NCI-H1092 treated with DMSO at 0.1 percent for 48 hours (cell line): Measurements from ENCODE around the gene CTDSPL.

Source experiments
- DNase-seq: peaks from one replicate; lab custom pipeline; 2025; lab: John Stamatoyannopoulos, UW

The CTDSPL gene

DNA sequence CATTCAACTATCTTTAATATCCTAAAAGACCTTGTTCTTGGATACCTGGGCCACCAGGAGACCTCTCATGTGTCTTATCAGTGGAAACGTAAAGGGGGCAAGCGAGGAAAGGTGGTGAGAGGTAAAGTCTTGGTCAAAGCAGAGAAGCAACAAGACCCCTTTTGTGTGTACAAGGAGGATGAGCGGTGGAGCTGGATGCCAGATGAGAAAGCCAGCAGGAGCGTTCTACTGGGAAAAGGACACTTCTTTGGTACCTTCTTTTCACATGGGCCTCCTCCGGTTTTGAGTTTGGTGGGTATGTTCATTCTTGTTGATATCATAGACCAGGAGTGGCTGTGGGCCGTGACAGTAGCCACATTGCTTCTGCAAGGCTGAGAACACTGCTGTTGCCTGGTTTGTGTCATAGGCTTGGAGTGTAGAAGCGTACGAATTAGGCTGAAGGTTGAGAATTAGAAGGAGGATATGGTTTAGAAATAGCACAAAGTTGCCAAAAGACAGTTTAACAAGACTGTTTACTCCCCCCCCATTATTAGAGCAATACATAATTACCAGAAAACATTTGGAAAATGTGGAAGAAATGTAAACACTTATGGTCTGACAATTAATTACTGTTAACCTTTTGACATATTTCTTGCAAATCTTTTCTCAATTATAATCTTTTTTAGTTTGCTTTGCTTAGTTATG lies 82.1 kb downstream of the CTDSPL start:
- no peak for DNase-seq

DNA sequence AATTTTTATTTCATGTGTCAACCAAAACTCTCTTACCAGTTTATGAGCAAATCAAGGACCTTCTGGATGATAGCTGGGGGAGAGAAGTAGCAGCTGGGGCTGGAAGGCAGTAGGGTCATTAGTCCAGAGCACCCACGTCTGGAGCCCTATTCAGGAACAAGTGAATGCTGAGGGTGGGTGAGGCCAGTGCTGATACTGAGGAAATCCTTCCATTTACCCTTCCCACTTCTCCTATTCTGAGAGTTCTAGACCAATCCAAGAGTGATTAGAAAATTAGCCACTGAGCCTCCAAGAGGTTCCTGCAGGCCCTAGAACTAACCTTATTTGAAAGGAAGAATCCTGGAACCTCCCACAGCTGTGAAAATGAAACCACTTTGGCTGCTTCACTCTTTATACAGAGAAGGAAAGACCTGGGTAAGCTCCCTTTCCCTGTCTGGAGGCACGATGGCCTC lies 82.7 kb downstream of the CTDSPL start:
- DNase-seq, result no peak

DNA sequence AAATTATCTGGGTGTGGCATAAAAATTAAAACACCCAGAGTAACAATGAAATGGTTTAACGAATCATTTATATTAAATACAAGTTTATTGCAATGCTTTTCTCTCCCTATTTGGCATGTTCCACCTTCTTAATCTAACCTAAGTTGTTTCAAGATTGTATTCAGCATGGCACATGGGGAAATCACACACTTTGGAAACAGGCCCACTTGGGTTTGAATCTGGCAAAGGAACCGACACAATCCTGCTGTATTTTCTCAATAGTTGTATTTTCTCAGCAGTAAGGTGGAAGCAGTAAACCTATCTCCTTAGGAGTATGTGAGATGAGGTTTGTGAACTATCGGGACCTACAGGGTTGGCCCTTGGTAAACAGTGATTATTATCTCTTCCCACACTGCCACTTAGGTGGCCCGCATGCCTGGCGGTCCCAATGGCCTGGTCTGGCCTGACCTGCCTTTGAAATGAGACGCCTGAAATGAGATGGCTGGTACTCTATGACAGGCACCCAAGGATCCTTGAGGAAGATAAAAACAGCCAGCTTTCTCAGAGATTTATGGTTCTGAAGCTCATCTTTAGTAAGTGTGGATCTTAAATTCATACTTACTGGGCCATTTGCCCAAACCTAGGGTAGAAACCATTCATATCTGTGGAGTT lies 83.6 kb downstream of the CTDSPL start:
- no peak for DNase-seq

DNA sequence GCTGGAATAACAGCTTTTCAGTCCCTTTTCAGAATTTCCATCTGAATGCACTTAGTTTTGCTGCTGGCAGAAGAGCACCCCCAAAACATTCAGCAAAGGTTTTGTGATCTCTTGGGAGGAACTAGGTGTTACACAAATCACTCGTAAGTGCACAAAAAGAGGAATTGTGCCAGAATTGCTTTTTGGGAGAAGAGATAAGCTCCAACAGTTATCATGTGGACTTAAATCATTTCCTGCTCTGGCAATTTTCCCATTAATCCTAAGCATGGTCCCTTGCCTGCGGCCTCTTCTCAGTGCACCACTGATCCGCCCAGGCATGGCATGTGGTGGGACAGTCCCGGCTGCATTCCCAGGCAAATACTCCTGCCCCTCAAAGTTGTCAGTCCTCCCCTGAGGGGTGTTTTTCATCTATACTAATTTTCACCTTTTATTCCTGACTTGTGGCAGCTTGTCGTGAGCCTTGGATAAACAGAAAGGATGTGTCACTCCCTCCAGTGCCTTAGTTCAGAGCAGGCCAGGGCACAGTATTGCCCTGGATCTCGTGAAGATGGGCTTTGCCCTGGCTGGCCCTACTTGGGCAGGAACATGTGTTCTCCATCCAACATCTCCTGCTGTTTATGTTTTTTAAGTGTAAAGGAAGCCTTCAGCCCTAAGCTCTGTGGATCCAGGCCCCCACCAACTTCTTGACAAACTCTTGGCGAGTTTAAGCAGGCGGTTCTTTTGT lies 84.3 kb downstream of the CTDSPL start:
- DNase-seq, result no peak

DNA sequence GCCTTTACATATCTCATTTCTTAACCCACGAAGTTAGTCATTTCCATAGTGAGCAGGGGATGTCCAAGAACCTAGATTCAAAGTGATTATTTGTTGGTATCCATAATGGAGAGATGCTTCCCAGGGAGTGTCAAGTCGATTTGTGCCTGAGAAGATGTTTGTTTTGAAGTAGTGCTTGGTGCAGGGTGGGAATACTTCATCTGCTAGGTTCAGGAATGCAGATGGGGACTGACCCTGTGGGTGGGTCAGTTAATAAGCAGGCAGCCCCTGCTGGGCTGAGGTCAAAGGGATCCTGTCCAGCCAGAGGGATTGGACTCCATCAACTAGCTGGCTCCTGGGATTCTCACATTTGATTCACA lies 84.8 kb downstream of the CTDSPL start:
- DNase-seq, result no peak

DNA sequence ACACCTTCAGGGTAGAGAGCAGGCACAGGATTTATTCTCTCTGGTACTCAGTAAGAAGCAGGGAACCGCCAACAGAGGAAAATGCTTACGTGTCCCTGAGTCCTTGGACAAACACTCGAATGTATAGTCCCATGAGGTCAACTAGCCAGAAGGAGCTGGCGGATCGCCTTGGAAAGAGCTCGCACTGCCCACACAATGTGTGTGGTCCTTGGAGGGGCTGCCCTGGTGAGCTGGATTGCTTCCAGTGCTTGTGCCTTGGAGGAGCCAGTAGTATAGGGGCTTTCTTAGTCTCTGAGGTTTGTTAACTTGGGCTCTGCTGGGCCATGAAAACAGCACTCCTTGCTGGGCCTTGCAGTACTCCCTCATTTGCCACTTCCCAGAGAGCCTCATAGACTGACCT lies 88.2 kb downstream of the CTDSPL start:
- no peak for DNase-seq

DNA sequence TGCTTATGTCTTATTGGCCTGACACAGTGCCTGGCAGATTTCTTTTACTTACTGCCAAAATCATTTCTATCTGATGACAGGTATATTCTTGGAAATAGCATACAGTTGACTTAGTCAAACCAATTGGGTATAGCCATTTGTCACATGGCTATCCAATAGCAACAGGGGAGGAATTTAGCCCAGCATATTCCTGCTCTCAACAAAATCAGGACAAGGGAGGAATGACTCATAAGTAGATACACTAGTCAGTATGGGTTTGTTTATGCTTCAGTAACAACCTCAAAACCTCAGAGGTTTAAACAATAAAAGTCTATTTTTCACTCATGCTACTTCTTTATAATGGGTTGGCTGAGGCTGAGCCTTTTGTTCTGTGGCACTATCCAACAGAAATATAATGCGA lies 90.9 kb downstream of the CTDSPL start:
- no peak for DNase-seq

DNA sequence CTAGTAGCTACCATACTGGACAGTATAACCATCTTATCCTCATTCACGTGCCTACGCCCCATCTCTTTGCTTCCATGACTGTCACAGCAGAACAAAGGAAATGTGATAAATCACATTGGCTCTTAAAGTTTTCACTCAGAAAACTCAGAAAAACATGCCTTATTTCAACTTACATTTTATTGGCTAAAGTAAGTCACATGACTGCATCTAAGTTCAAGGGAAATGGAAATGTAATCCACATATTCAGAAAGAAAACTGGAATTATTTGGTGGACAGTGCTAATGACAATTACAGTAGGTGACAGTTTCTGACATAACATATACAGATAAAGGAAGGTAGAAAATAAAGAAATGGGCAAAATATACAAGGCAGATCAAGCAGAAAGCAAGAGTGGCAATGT lies 91.5 kb downstream of the CTDSPL start:
- no peak for DNase-seq

DNA sequence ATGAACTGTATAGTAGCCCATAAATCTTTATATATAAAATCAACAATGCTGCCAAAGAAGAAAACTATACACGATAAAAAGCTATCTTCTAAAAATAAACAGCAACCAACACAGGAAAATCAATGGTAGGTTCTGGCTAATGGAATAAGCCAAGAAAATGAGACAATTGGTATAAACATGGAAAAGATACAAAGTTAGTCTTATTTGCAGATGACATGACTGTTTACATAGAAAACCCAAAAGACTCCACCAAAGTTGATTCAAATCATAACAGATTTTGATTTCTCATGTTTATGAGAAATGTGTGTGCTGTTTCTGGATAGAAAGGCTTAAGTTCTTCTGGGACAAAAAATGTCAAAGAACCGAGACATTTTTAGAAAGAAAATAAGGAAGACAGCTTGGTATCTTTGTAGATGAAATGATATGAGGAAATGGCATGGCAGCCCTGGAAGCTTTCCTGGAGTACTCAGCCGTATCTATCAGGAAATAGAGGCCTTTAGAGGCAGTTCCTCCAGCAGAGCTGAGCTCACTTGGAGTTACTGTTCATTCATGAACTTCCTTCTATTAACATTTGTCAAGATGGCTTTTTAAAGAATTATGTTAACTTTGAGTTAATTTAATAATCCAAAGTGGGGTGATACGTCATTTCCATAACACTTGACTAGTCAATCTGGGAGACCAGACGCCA lies 92.2 kb downstream of the CTDSPL start:
- no peak for DNase-seq

DNA sequence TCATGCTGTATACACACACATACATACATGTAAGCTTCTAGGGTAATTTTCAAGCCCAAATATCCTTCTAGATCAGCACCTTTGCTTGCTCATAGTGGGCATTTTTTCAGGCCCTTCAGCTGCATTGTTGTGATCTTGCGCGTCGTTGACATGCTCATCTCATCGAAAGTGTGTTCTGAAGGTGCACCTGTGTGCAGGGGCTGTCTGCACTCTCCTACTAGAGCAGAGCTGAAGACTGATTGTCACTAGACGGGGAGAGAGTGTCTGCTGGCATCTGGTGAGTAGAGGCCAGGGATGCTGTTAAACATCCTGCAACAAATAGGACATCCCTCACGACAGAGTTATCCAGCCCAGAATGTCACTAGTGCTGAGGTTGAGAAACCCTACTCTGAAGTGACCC lies 93.2 kb downstream of the CTDSPL start:
- DNase-seq, result no peak

DNA sequence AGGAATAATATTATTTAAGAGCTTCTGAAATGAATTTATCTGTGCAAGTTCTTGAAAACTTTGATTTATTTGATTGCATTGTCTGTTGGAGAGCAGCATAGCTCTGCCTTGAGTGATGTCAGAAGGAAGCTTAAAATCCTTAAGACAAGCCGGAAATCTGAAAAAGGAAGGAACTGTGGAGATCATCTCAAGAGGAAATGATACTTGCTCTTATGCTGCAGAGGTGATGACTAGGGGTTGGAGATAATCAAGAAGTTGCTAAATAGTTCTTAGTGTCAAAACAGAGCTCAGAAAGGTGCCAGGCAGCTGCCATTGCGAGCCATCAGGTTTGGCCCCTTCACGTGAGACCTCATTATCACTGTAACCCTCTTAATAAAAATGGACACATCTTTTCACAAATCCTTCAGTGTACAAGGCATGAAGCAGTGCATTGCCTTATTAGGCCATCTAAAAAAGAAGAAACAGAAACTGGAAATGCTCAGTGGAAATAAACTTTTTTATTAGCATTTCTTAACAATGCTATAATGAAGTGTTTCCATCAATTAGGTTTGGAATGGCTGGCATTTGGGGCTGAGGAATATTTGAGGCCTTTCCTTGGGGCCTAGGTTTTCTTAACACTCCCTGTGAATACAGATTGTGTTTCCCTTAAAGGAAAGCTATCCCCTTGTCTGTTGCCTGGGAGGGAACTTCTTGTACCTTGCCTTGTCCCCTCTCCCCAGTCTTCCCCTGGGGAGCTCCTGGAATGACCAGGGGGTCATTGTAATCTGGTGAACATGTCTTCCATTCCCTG lies 94.4 kb downstream of the CTDSPL start:
- DNase-seq, result no peak

DNA sequence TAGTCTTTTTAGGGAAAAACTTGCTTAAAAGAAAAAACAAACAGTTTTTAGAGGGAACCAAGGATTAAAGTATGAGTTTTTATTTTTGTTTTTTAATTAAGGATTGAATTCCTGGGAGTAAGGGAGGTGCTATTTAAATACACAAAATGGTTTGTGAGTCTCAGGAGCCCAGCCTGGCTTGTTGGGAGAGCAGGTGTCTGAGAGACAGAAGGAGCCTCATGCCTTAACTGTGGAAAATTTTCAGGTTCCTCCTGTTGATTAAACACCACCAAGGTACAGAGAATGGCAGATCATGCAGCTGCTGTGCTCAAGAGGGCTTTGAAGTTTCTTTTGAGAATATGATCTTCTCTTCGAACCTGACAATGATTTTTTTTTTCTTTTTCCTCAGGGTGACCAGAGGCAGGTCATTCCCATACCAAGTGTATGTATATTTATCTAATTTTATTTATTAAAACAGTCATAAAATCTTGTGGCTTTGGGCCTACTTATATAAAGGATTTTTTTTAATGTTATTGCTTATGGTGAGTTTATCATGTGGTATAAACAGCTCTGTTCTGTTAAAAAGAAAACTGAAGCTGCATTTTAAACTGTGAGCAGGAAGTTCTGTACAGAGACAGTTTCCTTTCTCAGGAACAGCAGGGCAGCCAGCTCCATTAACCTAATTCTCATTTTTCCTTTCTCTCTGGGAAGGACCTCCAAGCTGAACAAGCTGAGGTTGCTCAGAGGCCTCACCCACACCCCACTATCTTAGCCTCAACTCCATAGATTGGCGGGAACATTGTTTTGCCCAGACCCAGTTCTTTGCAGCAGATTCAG lies 95.3 kb downstream of the CTDSPL start:
- DNase-seq, result no peak

DNA sequence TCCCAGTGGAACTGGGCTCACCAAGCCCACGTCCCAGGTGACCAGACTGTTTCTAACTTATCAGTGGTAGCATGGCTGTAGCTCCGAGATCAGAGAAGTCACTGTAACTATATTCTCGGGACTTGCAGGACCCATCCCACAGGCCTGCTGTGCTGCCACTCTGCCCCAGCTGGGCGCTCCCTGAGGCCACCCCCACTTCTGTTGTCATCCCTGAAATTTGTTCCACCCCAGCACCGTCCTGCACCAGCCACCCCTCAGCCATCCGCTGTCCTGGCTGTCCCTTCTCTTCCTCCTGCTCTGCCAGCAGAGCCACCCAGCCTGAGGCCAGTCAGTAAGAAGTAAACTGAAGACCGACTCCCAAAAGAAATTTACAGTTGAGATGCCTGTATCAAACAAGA lies 95.9 kb downstream of the CTDSPL start:
- DNase-seq, result no peak

DNA sequence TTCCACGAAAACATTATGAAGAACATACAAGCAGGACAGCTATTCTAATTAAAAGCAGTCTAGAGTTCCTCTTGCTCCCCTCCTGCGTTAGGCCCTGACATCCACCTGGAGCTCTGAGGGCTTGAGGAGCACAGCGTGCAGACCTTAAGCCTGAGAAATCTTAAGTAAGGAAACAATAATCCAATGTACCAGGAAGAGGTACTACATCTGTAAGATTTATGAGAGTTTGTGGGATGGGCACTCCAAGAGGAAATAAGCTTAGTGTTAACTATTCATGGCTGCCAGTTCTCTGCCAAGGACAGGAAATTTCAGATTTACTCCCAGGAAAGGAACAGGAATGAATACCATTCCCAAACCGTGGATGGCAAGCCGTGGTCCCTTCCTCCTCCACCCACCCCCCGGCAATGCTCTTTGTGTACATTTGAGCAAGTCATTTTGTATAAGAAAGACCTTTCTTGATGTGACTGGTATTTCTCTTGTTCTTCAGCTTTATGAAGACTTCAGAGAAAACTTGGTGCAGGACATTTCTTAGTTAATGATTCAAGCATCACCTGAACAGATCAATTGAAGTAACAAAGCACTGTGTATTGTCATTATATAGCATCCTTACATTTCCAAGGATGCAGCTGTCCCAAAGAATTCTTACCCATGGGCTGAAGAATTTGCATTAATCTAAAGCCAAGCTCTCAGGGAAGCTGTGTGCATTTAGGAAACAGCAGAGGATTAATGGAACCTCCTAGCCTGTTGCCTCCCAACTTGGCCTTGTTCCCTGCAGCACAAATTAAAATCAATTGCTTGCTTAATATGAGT lies 100.1 kb downstream of the CTDSPL start:
- DNase-seq, result no peak

DNA sequence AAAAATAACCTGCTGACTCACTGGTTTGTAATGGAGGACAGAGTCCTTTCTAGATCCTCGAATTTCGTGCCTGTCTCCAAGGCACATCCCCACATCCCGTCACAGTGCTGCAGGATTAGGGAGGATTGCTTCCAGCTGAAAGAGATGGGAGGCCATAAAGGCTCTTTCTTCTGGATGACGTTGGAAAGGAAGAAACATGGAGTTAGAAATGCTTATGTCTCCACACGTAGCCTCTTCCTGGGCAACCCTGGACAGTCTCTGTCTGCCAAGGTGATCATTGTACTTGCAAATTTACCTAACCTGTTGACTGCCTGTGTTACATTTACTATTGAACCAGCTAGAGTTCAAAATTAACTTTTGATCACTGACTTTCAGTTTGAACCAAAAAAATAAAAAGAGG lies 101.3 kb downstream of the CTDSPL start:
- DNase-seq, result no peak

DNA sequence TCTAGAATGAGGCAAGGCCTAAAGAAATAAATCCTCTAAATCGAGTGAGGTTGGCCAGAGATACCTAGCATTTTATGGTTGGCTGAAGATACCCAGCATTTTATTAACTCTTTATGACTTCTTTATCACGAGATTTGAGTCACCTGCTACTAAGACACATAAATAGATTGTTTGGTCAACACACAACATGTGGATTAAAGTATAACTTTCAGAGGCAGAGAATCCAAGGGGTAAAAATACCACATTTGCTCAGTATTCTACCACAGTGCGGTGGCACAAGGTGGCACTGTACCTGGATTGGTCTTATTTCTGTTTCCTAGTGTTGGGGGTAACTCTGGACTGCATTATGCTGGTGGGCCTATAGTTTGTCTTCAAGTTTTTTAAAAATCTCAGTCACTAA lies 102.0 kb downstream of the CTDSPL start:
- no peak for DNase-seq

DNA sequence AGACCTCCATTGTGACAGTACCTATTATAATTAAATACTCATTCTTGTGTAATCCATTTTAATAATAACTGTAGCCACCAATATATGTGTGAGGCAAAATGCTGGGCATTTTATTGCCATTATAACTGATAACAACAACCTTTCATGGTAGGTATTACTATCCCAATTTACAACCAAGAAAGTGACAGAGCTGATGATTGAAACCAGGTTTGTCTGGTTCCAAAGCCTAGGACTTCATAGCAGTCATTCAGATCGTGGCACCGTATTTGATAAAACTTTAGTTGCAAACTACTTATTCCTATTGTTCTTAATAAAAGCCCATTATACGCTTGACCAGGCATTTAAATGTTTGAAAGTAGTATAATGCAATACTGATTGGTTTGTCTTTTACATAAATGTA lies 102.5 kb downstream of the CTDSPL start:
- no peak for DNase-seq

DNA sequence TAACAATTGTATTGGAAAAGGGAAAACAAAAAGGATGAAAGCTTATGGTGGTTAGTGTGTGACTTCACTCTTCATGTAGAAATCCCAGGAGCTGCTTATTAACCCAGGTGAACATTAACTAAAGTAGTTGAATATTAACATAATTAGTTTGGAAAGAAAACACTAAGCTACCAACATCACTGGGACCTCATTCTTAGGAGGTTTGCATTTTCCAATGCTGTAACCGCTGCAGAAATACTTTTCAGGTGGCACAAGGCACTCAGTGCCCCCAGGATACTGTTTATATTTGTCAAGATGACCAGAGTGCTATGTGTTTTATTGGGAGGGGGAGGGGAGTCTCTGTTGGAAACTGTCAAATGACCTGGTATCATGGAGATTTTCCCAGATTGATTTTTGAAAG lies 103.0 kb downstream of the CTDSPL start:
- DNase-seq, result no peak

DNA sequence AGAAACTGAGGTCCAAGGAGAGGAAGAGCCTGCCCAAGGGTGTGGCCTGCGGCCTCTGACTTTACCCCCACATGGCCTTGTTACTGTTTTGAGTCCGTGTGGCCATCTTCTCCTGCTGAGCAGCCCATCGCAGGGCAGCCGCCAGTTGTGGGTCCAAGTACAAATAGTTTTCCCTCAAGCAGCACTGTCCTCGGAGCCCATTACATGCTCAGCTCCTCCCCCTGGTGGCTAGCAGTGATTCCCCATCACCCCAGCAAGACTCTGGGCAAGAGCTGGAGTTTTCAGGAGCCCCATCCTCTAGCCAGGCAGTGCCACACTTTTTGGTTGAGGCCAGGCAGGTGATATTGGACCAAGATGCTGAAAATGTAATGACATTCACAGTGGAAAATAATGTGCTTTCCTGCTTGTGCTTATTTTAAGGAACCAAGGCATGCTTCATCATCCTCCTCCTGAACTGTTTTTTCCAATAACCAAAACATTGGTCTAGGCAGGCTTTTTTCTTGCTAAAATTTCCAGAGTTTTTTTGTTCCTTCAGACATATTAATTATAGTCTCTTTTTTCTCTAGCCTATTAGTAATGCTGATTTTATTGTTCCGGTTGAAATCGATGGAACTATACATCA lies 105.7 kb downstream of the CTDSPL start:
- DNase-seq, result peak; percentile 15

DNA sequence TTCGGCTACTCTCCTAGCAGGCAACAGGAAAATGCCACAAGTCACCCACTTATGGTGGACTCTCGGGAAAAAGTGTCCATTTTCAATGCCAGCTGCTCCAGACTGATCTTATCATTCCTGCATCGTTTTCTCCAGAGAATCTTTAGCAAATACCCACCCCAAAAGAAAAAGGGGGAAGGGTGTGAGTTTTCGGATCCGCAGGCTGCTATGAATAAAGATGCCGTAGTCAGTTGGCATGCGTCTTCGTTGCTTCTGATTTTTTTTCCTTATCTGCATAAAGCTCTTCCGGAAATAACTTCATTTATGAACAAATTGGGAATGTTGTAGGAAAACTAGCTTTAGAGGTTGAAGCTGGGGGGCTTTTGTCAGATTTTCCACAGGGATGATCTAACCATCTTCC lies 106.5 kb downstream of the CTDSPL start:
- no peak for DNase-seq
